B cell (primary cell): ENCODE data around the gene TEX28. TPM values are rescaled to one million over a fixed set of nuclear protein-coding genes. Genes with fewer than 3 reads are reported as not detected.
A peak's percentile ranks its signal among the peaks of the same experiment; 100 is the strongest.

ENCODE experiments used
- ATAC-seq: fragments of 200-7000 bp; cut with Tn5 transposase; one replicate; pipeline ENCODE4 v1.10.0; 2021; ENCODE audit warnings: low read depth, mild to moderate bottlenecking, moderate number of reproducible peaks, moderate library complexity
- CTCF ChIA-PET: fragments of 350-600 bp; sonication (Branson Sonifier 250); formaldehyde crosslinking; loops from one replicate; lab custom pipeline; 2021; ENCODE audit warnings: antibody characterized with exemption, inconsistent platforms; lab: Charles Lee
- POLR2A ChIA-PET: fragments of 350-600 bp; sonication (Branson Sonifier 250); formaldehyde crosslinking; loops from one replicate; lab custom pipeline; 2021; ENCODE audit warnings: antibody characterized with exemption; lab: Charles Lee
- DNase-seq: peaks from one replicate; pipeline ENCODE4 v3.0.0; 2013
- H2AFZ ChIP-seq: 2 replicates; pipeline ENCODE4 v1.6.1; 2012; ENCODE audit warnings: mild to moderate bottlenecking, low read depth, low read length; ENCODE audit not compliant: insufficient read depth, poor library complexity, severe bottlenecking
- H3K27ac ChIP-seq, 2 donors: 1 replicate in 1 of 2; 2 replicates in 1 of 2; pipeline ENCODE4 v1.5.1; 2012 to 2013; ENCODE audit warnings: low read length in 2 of 2, mild to moderate bottlenecking in 2 of 2, moderate library complexity in 1 of 2
- H3K27me3 ChIP-seq, 4 experiments: fragments of 200-600 bp in 1 of 4; sonication (generic) in 1 of 4; replicated peaks in 1 of 4; 1 replicate in 2 of 4; 2 replicates in 2 of 4; pipeline versions ENCODE4 v1.6.1 to v1.7.0; 2013 to 2016; ENCODE audit warnings: low read length in 3 of 4, mild to moderate bottlenecking in 2 of 4, mixed read lengths in 1 of 4, moderate library complexity in 1 of 4; ENCODE audit not compliant: insufficient read depth in 4 of 4, control insufficient read depth in 3 of 4; ENCODE audit errors: control extremely low read depth in 1 of 4
- H3K36me3 ChIP-seq, 2 experiments: replicated peaks in 1 of 2; 1 replicate in 1 of 2; 2 replicates in 1 of 2; pipeline versions ENCODE4 v1.6.1 to v1.7.1; 2013; ENCODE audit warnings: low read length in 1 of 2; ENCODE audit not compliant: insufficient read depth in 2 of 2, control insufficient read depth in 1 of 2; ENCODE audit errors: control extremely low read depth in 1 of 2, extremely low read depth in 1 of 2
- H3K4me1 ChIP-seq, 2 donors: fragments of 200-600 bp in 1 of 2; sonication (generic) in 1 of 2; 1 replicate in 1 of 2; 2 replicates in 1 of 2; pipeline versions ENCODE4 v1.5.1 to v1.6.1; 2013 to 2017; ENCODE audit warnings: low read length in 2 of 2; ENCODE audit not compliant: control insufficient read depth in 2 of 2, insufficient read depth in 2 of 2
- H3K4me2 ChIP-seq: replicated peaks from 2 replicates; pipeline ENCODE3; 2012; ENCODE audit warnings: mild to moderate bottlenecking, low read depth, low read length; ENCODE audit not compliant: poor library complexity, severe bottlenecking
- H3K4me3 ChIP-seq, 5 experiments: fragments of 200-600 bp in 1 of 5; sonication (generic) in 1 of 5; 1 replicate in 3 of 5; 2 replicates in 2 of 5; pipeline versions ENCODE4 v1.5.1 to v1.7.0; 2011 to 2016; ENCODE audit warnings: low read length in 4 of 5, mild to moderate bottlenecking in 4 of 5, low read depth in 2 of 5, control low read depth in 1 of 5, moderate library complexity in 1 of 5; ENCODE audit not compliant: insufficient read depth in 1 of 5; ENCODE audit errors: control extremely low read depth in 1 of 5, extremely low read depth in 1 of 5
- H3K79me2 ChIP-seq: fragments of 200-600 bp; sonication (generic); one replicate; pipeline ENCODE4 v1.6.0; 2016; ENCODE audit warnings: low read length; ENCODE audit not compliant: control insufficient read depth, insufficient read depth
- H3K9ac ChIP-seq: fragments of 200-600 bp; sonication (generic); 2 replicates; pipeline ENCODE4 v1.6.1; 2017; ENCODE audit warnings: mild to moderate bottlenecking, low read length, moderate library complexity
- H3K9me3 ChIP-seq, 3 donors: one replicate each; pipeline versions ENCODE4 v1.6.1 to v1.7.1; 2013; ENCODE audit warnings: low read length in 2 of 3; ENCODE audit not compliant: control insufficient read depth in 2 of 3, insufficient read depth in 1 of 3; ENCODE audit errors: control extremely low read depth in 1 of 3
- H4K20me1 ChIP-seq: 2 replicates; pipeline ENCODE4 v1.6.0; 2012; ENCODE audit warnings: mild to moderate bottlenecking, low read length; ENCODE audit not compliant: insufficient read depth, control insufficient read depth, poor library complexity, severe bottlenecking
- H3K27ac Mint-ChIP-seq: one replicate; pipeline ENCODE4 v1.8.0; 2021; ENCODE audit warnings: mixed read lengths
- H3K27me3 Mint-ChIP-seq: one replicate; pipeline ENCODE4 v1.8.0; 2021; ENCODE audit warnings: mixed read lengths
- H3K4me1 Mint-ChIP-seq: one replicate; pipeline ENCODE4 v1.8.0; 2021; ENCODE audit warnings: mixed read lengths
- H3K4me3 Mint-ChIP-seq: one replicate; pipeline ENCODE4 v1.8.0; 2021; ENCODE audit warnings: mixed read lengths
- H3K9me3 Mint-ChIP-seq: one replicate; pipeline ENCODE4 v1.8.0; 2022; ENCODE audit warnings: mixed read lengths; ENCODE audit not compliant: insufficient read depth
- EZH2 ChIP-seq: IDR thresholded peaks from 2 replicates; pipeline ENCODE4 v1.6.1; 2012; ENCODE audit warnings: borderline replicate concordance, low read depth, mild to moderate bottlenecking, moderate library complexity, low read length; ENCODE audit not compliant: insufficient read depth, poor library complexity, severe bottlenecking
- WGBS: methylation state at CpG from one replicate; pipeline ENCODE4 v1.1.5; 2013; ENCODE audit warnings: missing lambda C conversion rate; ENCODE audit not compliant: insufficient coverage; 5-methylcytosine and 5-hydroxymethylcytosine counted together
- intact Hi-C: fragments of 100-400 bp; cut with micrococcal nuclease; formaldehyde crosslinking; loops from one replicate; pipeline ENCODE4 v1.10.0; 2022
- polyA plus RNA-seq: library from polyadenylated mRNA; depleted of rRNA; stranded (reverse); fragments of >200 nt; gene quantifications from 2 replicates; pipeline ENCODE4 v1.2.3, GENCODE V29; 2012
- total RNA-seq, 2 donors: library from RNA; stranded (reverse); fragments of 120-200 nt in 1 of 2; gene quantifications; 1 replicate in 1 of 2; 2 replicates in 1 of 2; pipeline versions ENCODE4 v1.2.3 to v1.2.4, GENCODE V29; 2013 to 2022
- TF ChIP-seq, protein P1 (sequence below): fragments of 200-600 bp; IDR thresholded peaks from one replicate; pipeline ENCODE4 v1.8.0; 2022; ENCODE audit warnings: antibody characterized with exemption, mild to moderate bottlenecking

Gene TEX28
- total and polyA plus RNA-seq, 2 donors (not counting 1 experiment from before 2014, with no cell fraction given) = not detected

- H2AFZ ChIP-seq = no peak overlapping the region
- intact Hi-C loops = no loop called here
- CTCF ChIA-PET = interaction anchor here (1.0 to 6.1 kb wide), 9 partner anchors 9 to 192 kb away, joined by 3 to 63 read pairs (median 5); no protein-coding TSS in a partner anchor
- no peaks in the 10 kb centered on the region for H4K20me1 ChIP-seq
- TF ChIP-seq EZH2 = no peak
- TF ChIP-seq, protein P1, sequence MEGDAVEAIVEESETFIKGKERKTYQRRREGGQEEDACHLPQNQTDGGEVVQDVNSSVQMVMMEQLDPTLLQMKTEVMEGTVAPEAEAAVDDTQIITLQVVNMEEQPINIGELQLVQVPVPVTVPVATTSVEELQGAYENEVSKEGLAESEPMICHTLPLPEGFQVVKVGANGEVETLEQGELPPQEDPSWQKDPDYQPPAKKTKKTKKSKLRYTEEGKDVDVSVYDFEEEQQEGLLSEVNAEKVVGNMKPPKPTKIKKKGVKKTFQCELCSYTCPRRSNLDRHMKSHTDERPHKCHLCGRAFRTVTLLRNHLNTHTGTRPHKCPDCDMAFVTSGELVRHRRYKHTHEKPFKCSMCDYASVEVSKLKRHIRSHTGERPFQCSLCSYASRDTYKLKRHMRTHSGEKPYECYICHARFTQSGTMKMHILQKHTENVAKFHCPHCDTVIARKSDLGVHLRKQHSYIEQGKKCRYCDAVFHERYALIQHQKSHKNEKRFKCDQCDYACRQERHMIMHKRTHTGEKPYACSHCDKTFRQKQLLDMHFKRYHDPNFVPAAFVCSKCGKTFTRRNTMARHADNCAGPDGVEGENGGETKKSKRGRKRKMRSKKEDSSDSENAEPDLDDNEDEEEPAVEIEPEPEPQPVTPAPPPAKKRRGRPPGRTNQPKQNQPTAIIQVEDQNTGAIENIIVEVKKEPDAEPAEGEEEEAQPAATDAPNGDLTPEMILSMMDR = no peak
- H3K36me3 ChIP-seq = no peaks in the 10 kb centered on the region
- Mint-ChIP-seq H3K4me3 (no peak overlapping the region), H3K27ac (peak overlapping the region; percentile 11), H3K4me1 (peaks cover 42% of the 10 kb centered on the region), H3K27me3 (no peaks in the 10 kb centered on the region), H3K9me3 (no peaks in the 10 kb centered on the region)
- 97% methylated on average over 4 of the region's 16 CpGs for WGBS
- H3K27ac ChIP-seq = no peak overlapping the region
- no peak for ATAC-seq
- H3K4me2 ChIP-seq = no peak overlapping the region
- no peaks in the 10 kb centered on the region for H3K79me2 ChIP-seq
- peaks cover 34 to 43% of the 10 kb centered on the region in 2 donors for H3K4me1 ChIP-seq
- peaks cover 0 to 5% (median 0%) of the 10 kb centered on the region in 3 donors for H3K9me3 ChIP-seq
- no peak for DNase-seq
- POLR2A ChIA-PET = interaction anchor here (0.8 kb wide), 1 partner anchor 223 kb away, joined by 4 read pairs; no protein-coding TSS in a partner anchor
- H3K27me3 ChIP-seq = no peaks in the 10 kb centered on the region
- no peak overlapping the region for H3K4me3 ChIP-seq
- H3K9ac ChIP-seq = no peak overlapping the region
Measured at GRCh38 chrX:154309041-154309775, 14.3 kb upstream of the TEX28 start.
